ENCODE measurements around the gene PEX11B.

GRCh38 chr1:145956781-145957442 is 38.4 kb upstream of the PEX11B start:
- TF ChIP-seq POLR2AphosphoS5 (IDR thresholded peaks at IDR 0.05; ENCODE audit: low read depth, low read length), result no peak
- TF ChIP-seq TAF1 (IDR thresholded peaks at IDR 0.05; ENCODE audit: borderline replicate concordance, insufficient read depth, low read length), result peak; percentile 23; the same call in 1 of the 2 replicates
- TF ChIP-seq, protein P1, sequence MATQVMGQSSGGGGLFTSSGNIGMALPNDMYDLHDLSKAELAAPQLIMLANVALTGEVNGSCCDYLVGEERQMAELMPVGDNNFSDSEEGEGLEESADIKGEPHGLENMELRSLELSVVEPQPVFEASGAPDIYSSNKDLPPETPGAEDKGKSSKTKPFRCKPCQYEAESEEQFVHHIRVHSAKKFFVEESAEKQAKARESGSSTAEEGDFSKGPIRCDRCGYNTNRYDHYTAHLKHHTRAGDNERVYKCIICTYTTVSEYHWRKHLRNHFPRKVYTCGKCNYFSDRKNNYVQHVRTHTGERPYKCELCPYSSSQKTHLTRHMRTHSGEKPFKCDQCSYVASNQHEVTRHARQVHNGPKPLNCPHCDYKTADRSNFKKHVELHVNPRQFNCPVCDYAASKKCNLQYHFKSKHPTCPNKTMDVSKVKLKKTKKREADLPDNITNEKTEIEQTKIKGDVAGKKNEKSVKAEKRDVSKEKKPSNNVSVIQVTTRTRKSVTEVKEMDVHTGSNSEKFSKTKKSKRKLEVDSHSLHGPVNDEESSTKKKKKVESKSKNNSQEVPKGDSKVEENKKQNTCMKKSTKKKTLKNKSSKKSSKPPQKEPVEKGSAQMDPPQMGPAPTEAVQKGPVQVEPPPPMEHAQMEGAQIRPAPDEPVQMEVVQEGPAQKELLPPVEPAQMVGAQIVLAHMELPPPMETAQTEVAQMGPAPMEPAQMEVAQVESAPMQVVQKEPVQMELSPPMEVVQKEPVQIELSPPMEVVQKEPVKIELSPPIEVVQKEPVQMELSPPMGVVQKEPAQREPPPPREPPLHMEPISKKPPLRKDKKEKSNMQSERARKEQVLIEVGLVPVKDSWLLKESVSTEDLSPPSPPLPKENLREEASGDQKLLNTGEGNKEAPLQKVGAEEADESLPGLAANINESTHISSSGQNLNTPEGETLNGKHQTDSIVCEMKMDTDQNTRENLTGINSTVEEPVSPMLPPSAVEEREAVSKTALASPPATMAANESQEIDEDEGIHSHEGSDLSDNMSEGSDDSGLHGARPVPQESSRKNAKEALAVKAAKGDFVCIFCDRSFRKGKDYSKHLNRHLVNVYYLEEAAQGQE (IDR thresholded peaks at IDR 0.05; ENCODE audit: insufficient read depth in 1 of 2, low read depth in 2 of 2, low read length in 2 of 2), result no peak

Measured in PFSK-1 (cell line).